ENCODE measurements around the gene LINC01488.

Gene LINC01488

DNA sequence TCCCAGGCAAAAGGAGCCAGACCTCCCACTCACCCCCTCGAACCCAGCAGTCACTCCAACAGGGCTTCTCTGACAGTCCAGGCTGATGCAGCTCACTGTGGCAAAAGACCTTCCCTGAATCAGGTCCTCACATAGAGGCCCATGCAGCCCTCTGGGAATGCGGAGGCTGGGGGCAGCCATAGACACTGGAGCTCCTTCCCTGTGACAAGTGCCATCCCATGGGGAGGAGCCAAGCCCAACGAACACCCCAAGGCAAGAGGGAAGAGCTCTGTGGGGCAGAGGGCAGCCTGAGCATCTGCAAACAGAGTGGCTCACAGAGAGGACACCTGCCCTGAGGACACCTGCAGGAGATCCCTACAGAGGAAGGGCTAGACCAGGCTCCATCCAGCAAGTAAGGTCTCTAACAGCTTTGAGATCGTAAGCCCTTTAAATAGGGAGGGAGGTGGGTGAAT is at the start of gene LINC01488:
Gene LINC01488, plus strand, starts transcription at position 271 of the 452 bp plus-strand sequence.
- no peak for DNase-seq

GRCh38 chr11:69431893-69432738 is 49.3 kb upstream of the LINC01488 start:
- DNase-seq = no peak

DNA sequence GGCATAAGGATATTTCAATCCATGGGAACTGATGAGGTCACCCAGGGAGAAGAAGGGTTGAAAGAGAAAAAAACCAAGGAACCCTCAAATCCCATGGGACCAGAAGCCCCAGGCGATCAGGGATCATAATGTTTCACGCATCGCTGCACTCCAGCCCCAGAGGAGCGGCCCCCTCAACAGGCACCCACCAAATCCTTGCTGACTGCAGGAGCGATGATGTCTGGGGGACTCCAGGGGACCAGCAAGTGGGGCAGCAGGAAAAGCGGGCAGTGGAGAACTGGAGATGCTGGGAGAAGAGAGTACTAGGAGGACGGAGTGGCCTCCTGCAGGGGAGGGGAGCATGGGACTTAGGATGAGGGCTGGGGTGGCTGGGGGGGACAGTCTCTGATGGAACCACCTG is 47.7 kb upstream of the LINC01488 start:
- no peak for DNase-seq

DNA sequence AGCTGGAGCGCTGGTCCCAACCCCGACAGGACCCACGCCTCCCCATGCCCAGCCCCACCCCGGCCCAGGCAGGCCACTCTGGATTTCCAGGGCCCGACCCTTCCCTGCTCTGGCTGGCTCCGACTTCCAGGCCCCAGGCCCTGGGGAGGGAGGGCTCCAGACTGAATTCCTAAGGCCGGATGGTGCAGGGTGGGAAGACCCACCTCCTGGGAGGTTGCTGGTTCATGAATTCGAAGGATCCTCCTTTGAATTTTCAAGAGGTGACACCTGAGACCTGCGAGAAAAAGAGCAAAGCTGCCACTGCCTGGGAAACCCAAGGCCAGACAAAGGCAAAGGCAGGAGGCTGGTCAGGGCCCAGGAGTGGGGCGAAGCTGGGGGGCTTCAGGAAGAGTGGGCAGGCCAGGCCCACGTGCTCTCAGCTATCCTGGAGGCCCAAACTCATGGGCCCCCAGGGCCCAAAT is 47.0 kb upstream of the LINC01488 start:
- no peak for DNase-seq

DNA sequence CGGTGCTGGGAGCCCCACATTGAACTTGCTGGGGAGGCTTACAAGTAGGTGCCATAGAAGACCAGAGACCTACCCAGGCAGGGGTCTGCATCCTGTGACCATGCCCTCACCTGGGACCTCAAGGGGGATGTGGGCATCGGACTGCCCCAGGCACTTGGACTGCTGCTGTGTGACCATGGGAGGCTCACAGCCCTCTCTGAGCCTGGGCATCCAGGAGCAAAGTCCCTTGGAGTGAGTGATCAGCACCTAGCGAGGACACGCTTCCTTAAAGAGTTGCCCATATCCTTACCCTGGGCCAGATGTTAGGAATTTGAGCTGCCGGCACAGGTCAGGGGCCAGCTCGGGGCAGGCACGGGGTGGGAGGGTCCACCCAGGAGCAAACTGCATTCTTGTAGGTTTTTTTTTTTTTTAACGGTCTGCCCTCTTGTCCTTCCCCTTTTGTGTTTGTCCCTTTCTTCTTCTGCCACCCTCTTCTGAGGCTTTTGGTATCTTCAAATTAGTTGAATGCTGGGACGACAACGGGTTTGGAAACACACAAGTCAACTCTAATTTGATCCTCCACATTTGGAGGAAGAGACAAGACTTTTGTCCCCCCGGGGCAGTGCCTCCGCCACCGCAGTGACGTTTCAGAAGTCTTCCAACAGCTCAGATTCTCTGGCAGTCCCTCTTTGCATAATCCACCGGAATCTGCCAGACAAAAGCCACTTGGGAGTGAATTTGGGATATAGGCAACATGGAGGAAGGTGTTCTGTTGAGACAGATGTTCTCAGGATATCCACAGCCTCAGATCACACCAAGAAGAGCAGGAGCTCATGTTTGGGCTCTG is 46.1 kb upstream of the LINC01488 start:
- no peak for DNase-seq

- DNase-seq = no peak
Measured at GRCh38 chr11:69436041-69436982, 45.2 kb upstream of the LINC01488 start.

DNA sequence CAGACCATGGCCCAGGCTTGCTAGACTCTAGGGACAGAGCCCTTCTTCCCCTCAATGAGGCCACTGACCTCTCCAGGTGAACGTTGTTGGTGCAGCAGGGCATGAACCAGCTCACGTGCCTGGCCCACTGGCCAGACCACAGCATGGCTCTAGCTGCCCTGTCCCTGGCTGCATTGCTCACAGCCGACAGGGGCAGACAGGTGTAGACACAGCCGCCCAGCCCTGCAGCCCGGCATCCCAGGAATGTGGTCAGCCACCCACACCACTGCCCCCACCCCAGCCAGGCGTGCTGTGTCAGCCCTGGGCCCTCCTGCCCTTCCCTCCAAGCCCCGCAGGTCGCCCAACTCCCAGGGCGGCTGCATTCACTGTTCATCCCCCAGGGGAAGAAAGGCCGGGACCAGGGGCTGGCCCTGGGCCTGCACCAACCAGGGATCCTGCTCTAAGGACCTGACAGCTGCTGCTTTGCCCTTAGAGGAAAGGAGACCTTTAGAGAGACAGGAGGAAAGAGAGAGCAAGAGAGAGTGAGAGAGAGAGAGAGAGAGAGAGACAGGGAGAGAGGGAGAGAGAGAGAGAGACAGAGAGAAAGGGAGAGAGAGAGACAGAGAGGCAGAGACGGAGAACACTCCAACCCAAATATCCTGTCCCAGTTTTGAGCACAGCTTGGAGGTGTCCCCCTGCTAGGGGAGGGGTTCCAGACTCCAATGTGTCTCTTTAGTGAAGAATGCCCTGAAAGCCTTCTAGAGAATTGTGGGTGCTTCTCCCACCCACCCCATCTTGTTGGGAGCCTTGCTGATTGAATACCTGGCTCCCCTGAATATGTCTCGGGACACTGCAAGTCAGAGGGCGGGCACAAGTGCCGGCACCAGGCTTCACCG is 44.2 kb upstream of the LINC01488 start:
- DNase-seq = no peak

GRCh38 chr11:69437876-69438205 is 43.6 kb upstream of the LINC01488 start:
- DNase-seq = no peak

DNA sequence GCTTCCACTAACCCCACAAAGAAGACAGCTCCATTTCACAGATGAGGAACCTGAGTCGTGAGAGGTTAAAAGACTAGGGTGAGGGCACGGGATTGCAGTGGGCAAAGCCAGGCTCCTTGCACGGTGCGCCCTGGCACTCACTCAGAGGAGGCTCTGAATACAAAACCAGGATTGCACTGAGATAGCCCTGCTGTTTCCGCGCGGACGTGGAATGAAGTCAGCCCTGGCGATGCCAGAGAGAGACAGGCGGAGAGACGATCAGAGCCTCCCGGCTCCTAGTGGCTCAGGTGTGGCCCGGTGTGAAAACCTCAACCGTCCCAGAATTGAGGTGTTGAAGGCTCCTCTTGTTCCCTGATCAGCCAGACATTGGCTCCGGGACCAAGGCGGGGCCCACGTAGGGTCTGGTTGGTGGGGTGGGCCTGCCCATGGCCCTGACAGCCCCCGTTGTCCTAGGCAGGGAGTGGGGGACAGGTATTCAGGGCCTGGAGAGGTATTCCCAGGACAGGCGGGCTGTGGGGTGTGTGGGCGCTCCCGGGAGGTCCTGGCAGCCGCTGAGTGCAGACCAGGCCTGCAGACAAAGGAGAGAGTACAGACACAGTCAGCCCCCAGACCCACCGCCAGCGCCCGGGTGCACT is 43.1 kb upstream of the LINC01488 start:
- DNase-seq = no peak

GRCh38 chr11:69439127-69439526 is 42.3 kb upstream of the LINC01488 start:
- no peak for DNase-seq

GRCh38 chr11:69439651-69440464 is 41.6 kb upstream of the LINC01488 start:
- no peak for DNase-seq

GRCh38 chr11:69440876-69441275 is 40.6 kb upstream of the LINC01488 start:
- DNase-seq = no peak

- no peak for DNase-seq
Measured at GRCh38 chr11:69442012-69442806, 39.3 kb upstream of the LINC01488 start.

GRCh38 chr11:69442807-69443137 is 38.7 kb upstream of the LINC01488 start:
- DNase-seq = no peak

GRCh38 chr11:69443138-69443967 is 38.1 kb upstream of the LINC01488 start:
- peak; percentile 58 for DNase-seq

DNA sequence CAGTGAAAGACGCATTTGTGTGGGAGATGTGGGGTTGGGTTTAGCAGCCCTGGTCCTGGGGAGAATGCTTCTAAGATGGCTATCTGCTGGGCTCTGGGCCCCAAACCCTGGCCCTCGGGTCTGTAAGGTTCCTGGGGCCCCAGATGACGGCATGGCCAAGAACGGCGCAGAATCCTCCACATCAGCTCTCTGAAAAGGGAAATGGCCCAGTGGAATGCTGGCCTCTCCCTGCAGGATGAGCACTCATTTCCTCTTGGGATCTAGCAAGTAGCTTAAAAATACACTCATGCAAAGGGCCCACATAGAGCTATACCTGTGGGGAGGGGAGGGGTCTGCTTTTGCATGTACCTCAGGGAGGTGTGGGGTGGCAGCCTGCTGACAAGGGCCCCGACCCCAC is 37.5 kb upstream of the LINC01488 start:
- DNase-seq = no peak

- no peak for DNase-seq
Measured at GRCh38 chr11:69444381-69445130, 36.9 kb upstream of the LINC01488 start.

DNA sequence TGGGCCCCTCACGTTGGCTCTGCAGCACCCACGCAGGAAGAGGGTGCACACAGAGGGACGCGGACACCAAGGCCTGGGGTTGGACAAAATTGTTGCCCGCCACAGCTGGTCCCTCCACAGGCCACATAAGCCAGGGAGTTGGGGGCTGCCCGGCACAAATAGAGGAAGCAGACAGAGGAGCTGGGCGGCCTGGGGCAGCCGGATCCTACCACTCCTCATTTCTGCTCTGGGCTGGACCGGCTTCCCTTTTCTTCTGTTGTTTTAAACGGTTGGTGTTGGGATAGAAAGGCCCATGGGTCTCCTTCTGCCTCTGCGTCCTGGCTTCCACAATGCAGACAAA is 36.4 kb upstream of the LINC01488 start:
- no peak for DNase-seq

Measured in NCI-H524 treated with DMSO at 0.1 percent for 48 hours (cell line).